Keratinocyte (primary cell): ENCODE data around the gene CYP2D6.

Experiments
- CTCF ChIP-seq, 3 experiments: IDR thresholded peaks in 1 of 3; conservative IDR thresholded peaks in 1 of 3; optimal IDR thresholded peaks in 1 of 3; 2 replicates in 2 of 3; 3 replicates in 1 of 3; pipeline versions ENCODE3 to v1.5.1; 2011; ENCODE audit warnings: low read length in 3 of 3, mild to moderate bottlenecking in 3 of 3, moderate library complexity in 2 of 3, control low read depth in 1 of 3, inconsistent platforms in 1 of 3; ENCODE audit not compliant: insufficient read depth in 2 of 3; ENCODE audit errors: extremely low read depth in 1 of 3
- EZH2 ChIP-seq: IDR thresholded peaks from one replicate; pipeline ENCODE4 v1.6.1; 2012; ENCODE audit warnings: inconsistent platforms, mild to moderate bottlenecking, low read length, moderate library complexity

DNA sequence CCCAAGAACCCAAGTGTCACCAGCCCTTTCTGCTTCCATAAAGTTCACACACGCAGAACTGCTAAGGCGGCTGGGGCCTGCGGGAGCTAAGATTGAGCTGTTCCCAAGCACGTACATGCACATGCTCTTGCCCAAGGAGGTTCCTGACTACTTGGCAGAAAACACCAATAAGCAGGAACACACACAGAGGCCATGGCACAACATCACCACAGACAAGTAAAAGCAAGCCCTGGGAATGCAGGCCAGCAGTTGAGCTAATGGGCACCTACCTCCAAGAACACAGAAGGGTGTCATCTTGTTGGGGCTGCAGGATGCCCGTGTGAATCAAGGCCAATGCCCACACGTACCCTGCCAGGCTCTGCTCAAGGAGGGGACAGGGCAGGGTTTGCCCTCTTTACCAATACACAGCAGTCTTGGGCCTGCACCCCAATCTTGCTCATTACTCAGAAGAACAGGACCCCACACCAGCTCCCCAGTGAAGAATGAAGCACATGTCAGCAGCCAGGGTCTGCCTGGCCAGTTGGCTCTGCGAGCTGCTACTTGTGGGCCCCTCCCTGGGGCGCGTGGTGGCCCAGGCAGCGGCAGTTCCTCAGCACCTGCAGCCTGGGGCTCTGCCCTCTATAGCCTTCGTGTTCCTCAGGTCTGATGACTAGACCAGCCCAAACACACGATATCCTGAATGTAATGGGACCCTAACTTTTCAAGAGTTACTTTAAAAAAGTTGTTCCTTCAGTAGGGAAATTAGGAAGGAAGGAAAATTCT, 32.3 kb upstream of the CYP2D6 start:
- TF ChIP-seq CTCF (optimal IDR thresholded peaks at IDR 0.05 in 1 of 3, IDR thresholded peaks at IDR 0.05 in 1 of 3, conservative IDR thresholded peaks at IDR 0.05 in 1 of 3; ENCODE audit: extremely low read depth in 1 of 3, insufficient read depth in 2 of 3, low read length in 3 of 3): no peak
- TF ChIP-seq EZH2: no peak
